HepG2 (cell line): ENCODE measurements around the gene FAM53B. TPM values are rescaled to one million over a fixed set of nuclear protein-coding genes. Genes with fewer than 3 reads are reported as not detected.

Source experiments
- DPF2 ChIP-seq: sonication (generic); formaldehyde crosslinking; IDR thresholded peaks from 2 replicates; pipeline ENCODE4 v1.4.0; 2020; ENCODE audit warnings: mild to moderate bottlenecking, low read depth, missing genetic modification reagents, borderline replicate concordance
- ELK4 ChIP-seq: sonication (generic); formaldehyde crosslinking; IDR thresholded peaks from 2 replicates; pipeline ENCODE4 v1.9.0; 2021; ENCODE audit warnings: missing genetic modification reagents, borderline replicate concordance
- FOSL2 ChIP-seq: sonication (generic); formaldehyde crosslinking; IDR thresholded peaks from 2 replicates; pipeline ENCODE4 v1.4.0; 2020; ENCODE audit warnings: missing genetic modification reagents
- FOXK1 ChIP-seq: sonication (generic); formaldehyde crosslinking; IDR thresholded peaks from 2 replicates; pipeline ENCODE4 v1.4.0; 2020; ENCODE audit warnings: low read depth, missing genetic modification reagents, borderline replicate concordance
- FOXP4 ChIP-seq: sonication (generic); formaldehyde crosslinking; IDR thresholded peaks from 2 replicates; pipeline ENCODE4 v1.4.0; 2020; ENCODE audit warnings: missing genetic modification reagents
- HDAC2 ChIP-seq: sonication (generic); formaldehyde crosslinking; IDR thresholded peaks from 2 replicates; pipeline ENCODE4 v1.4.0; 2020; ENCODE audit warnings: missing genetic modification reagents
- MAF1 ChIP-seq: sonication (generic); formaldehyde crosslinking; IDR thresholded peaks from 2 replicates; pipeline ENCODE4 v1.5.0; 2020; ENCODE audit warnings: missing genetic modification reagents, borderline replicate concordance
- MAFF ChIP-seq: IDR thresholded peaks from 2 replicates; pipeline ENCODE4 v1.6.1; 2011; ENCODE audit warnings: low read depth, low read length, improper control_type of control experiment
- MTA1 ChIP-seq: sonication (generic); formaldehyde crosslinking; IDR thresholded peaks from 2 replicates; pipeline ENCODE4 v1.4.0; 2020; ENCODE audit warnings: missing genetic modification reagents, mild to moderate bottlenecking, borderline replicate concordance
- REPIN1 ChIP-seq: sonication (generic); formaldehyde crosslinking; IDR thresholded peaks from 2 replicates; pipeline ENCODE4 v1.8.0; 2022; ENCODE audit warnings: missing genetic modification reagents, low read depth, mild to moderate bottlenecking, borderline replicate concordance
- TEF ChIP-seq: sonication (generic); formaldehyde crosslinking; IDR thresholded peaks from 2 replicates; pipeline ENCODE4 v1.5.0; 2020; ENCODE audit warnings: missing genetic modification reagents
- TOPORS ChIP-seq: sonication (generic); formaldehyde crosslinking; IDR thresholded peaks from 2 replicates; pipeline ENCODE4 v1.8.0; 2023; ENCODE audit warnings: mild to moderate bottlenecking, missing genetic modification reagents
- ZBTB21 ChIP-seq: sonication (generic); formaldehyde crosslinking; IDR thresholded peaks from 2 replicates; pipeline ENCODE4 v1.4.0; 2020; ENCODE audit warnings: missing genetic modification reagents
- ZFAT ChIP-seq: sonication (generic); formaldehyde crosslinking; conservative IDR thresholded peaks from 2 replicates; pipeline ENCODE4 v1.8.1; 2023; ENCODE audit warnings: missing genetic modification reagents, inconsistent platforms
- ZMYM3 ChIP-seq: sonication (generic); formaldehyde crosslinking; IDR thresholded peaks from 2 replicates; pipeline ENCODE4 v1.5.1; 2020; ENCODE audit warnings: mild to moderate bottlenecking, missing genetic modification reagents
- ZNF121 ChIP-seq: sonication (generic); formaldehyde crosslinking; IDR thresholded peaks from 2 replicates; pipeline ENCODE4 v1.5.0; 2020; ENCODE audit warnings: mild to moderate bottlenecking, missing genetic modification reagents
- ZNF138 ChIP-seq: sonication (generic); formaldehyde crosslinking; IDR thresholded peaks from 2 replicates; pipeline ENCODE4 v1.5.0; 2020; ENCODE audit warnings: mild to moderate bottlenecking, low read depth, missing genetic modification reagents
- ZNF225 ChIP-seq: sonication (generic); formaldehyde crosslinking; IDR thresholded peaks from 2 replicates; pipeline ENCODE4 v1.4.0; 2020; ENCODE audit warnings: mild to moderate bottlenecking, missing genetic modification reagents
- ZNF234 ChIP-seq: sonication (generic); formaldehyde crosslinking; conservative IDR thresholded peaks from 2 replicates; pipeline ENCODE4 v1.5.1; 2020; ENCODE audit warnings: mild to moderate bottlenecking, missing genetic modification reagents
- ZNF281 ChIP-seq: sonication (generic); formaldehyde crosslinking; IDR thresholded peaks from 2 replicates; pipeline ENCODE4 v1.4.0; 2020; ENCODE audit warnings: missing genetic modification reagents, borderline replicate concordance
- ZNF3 ChIP-seq: IDR thresholded peaks from 2 replicates; pipeline ENCODE4 v1.7.0; 2017; ENCODE audit warnings: inconsistent platforms
- ZNF629 ChIP-seq: sonication (generic); formaldehyde crosslinking; conservative IDR thresholded peaks from 2 replicates; pipeline ENCODE4 v1.5.0; 2020; ENCODE audit warnings: missing genetic modification reagents
- ZNF652 ChIP-seq: IDR thresholded peaks from 2 replicates; pipeline ENCODE4 v1.6.1; 2016; ENCODE audit warnings: low read depth, borderline replicate concordance
- ZNF773 ChIP-seq: sonication (generic); formaldehyde crosslinking; IDR thresholded peaks from 2 replicates; pipeline ENCODE4 v1.4.0; 2020; ENCODE audit warnings: missing genetic modification reagents, borderline replicate concordance
- ZNF841 ChIP-seq: sonication (generic); formaldehyde crosslinking; IDR thresholded peaks from 2 replicates; pipeline ENCODE4 v1.8.1; 2023; ENCODE audit warnings: missing genetic modification reagents, borderline replicate concordance
- polyA plus RNA-seq, 8 experiments: library from polyadenylated mRNA; depleted of rRNA in 3 of 8; stranded (reverse) in 7 of 8; unstranded in 1 of 8; fragments of >200 nt; fragmentation: Illumina TruSeq in 4 of 8; extraction: Trizol in 4 of 8; gene quantifications; 2 replicates each; pipeline versions ENCODE4 v1.2.1 to v1.2.3, GENCODE V29; 2011 to 2016; ENCODE audit warnings: low read depth in 4 of 8, missing spikeins in 1 of 8, mixed read lengths in 1 of 8; ENCODE audit not compliant: insufficient read depth in 1 of 8
- total RNA-seq, 5 experiments: library from RNA; depleted of rRNA; stranded (reverse); fragments of >200 nt; fragmentation: Illumina TruSeq; extraction: Trizol; gene quantifications; 2 replicates each; pipeline ENCODE4 v1.2.3, GENCODE V29; 2016; ENCODE audit warnings: low read depth in 1 of 5

FAM53B gene
- total and polyA plus RNA-seq, 2 of the 13 experiments (the other 11 are each of a cell fraction or from before 2014, with no cell fraction given): 6.4 to 19.3 TPM

- TF ChIP-seq REPIN1: no peak
- peak; percentile 67; the same call in 1 of the 2 replicates for TF ChIP-seq FOXK1 (CRISPR knock-in tag)
- TF ChIP-seq ZNF121 (CRISPR knock-in tag): no peak
- peak; percentile 93 for TF ChIP-seq ZMYM3 (CRISPR knock-in tag)
- TF ChIP-seq DPF2 (CRISPR knock-in tag): 0 out of 2 replicates have a peak, but pooled peaks have one; percentile 27
- no peak for TF ChIP-seq ZNF652 (CRISPR knock-in tag)
- no peak for TF ChIP-seq ZFAT (CRISPR knock-in tag)
- TF ChIP-seq FOSL2 (CRISPR knock-in tag): peak; percentile 93
- TF ChIP-seq ZNF225 (CRISPR knock-in tag): 0 out of 2 replicates have a peak, but pooled peaks have one; percentile 55
- TF ChIP-seq MAFF: no peak
- TF ChIP-seq ZNF841 (CRISPR knock-in tag): no peak
- no peak for TF ChIP-seq ZNF3
- no peak for TF ChIP-seq ZNF773 (CRISPR knock-in tag)
- TF ChIP-seq ZNF234: no peak
- no peak for TF ChIP-seq ZNF138 (CRISPR knock-in tag)
- TF ChIP-seq ELK4: no peak
- no peak for TF ChIP-seq ZBTB21 (CRISPR knock-in tag)
- TF ChIP-seq TEF: no peak
- TF ChIP-seq TOPORS (CRISPR knock-in tag): no peak
- no peak for TF ChIP-seq ZNF281
- no peak for TF ChIP-seq HDAC2 (CRISPR knock-in tag)
- no peak for TF ChIP-seq FOXP4
- TF ChIP-seq MTA1 (CRISPR knock-in tag): no peak
- TF ChIP-seq ZNF629: peak; percentile 90
- TF ChIP-seq MAF1 (CRISPR knock-in tag): no peak
Measured at GRCh38 chr10:124712704-124713407, 31.3 kb downstream of the FAM53B start (continued).
